ENCODE measurements around the gene TMEM179. TPM values are rescaled to one million over a fixed set of nuclear protein-coding genes. Genes with fewer than 3 reads are reported as not detected.

Gene TMEM179
- total RNA-seq, 1 donor from 2014 or later = not detected

- Histone ChIP-seq H3K4me1 (no peaks in the 10 kb centered on the region), H3K27ac (no peak overlapping the region), H3K27me3 (peaks cover 11% of the 10 kb centered on the region), H3K4me3 (no peak overlapping the region), H3K9me3 (no peaks in the 10 kb centered on the region), H3K36me3 (no peaks in the 10 kb centered on the region)
- DNase-seq = no peak
- TF ChIP-seq, protein P1, sequence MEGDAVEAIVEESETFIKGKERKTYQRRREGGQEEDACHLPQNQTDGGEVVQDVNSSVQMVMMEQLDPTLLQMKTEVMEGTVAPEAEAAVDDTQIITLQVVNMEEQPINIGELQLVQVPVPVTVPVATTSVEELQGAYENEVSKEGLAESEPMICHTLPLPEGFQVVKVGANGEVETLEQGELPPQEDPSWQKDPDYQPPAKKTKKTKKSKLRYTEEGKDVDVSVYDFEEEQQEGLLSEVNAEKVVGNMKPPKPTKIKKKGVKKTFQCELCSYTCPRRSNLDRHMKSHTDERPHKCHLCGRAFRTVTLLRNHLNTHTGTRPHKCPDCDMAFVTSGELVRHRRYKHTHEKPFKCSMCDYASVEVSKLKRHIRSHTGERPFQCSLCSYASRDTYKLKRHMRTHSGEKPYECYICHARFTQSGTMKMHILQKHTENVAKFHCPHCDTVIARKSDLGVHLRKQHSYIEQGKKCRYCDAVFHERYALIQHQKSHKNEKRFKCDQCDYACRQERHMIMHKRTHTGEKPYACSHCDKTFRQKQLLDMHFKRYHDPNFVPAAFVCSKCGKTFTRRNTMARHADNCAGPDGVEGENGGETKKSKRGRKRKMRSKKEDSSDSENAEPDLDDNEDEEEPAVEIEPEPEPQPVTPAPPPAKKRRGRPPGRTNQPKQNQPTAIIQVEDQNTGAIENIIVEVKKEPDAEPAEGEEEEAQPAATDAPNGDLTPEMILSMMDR (IDR thresholded peaks at IDR 0.05) = no peak
- intact Hi-C loops (cut with DNase I) = no loop called here
- ATAC-seq = no peak
These were observed 30.0 kb downstream of the TMEM179 start for GRCh38 chr14:104574536-104574935.

GRCh38 chr14:104573930-104574329, 30.6 kb downstream of the TMEM179 start:
- no peak for DNase-seq
- TF ChIP-seq, protein P1 (IDR thresholded peaks at IDR 0.05) = no peak
- H3K4me1 ChIP-seq = no peaks in the 10 kb centered on the region
- no peak overlapping the region for H3K27ac ChIP-seq
- H3K4me3 ChIP-seq = no peak overlapping the region
- ATAC-seq = no peak
- no peaks in the 10 kb centered on the region for H3K36me3 ChIP-seq
- no peaks in the 10 kb centered on the region for H3K9me3 ChIP-seq
- H3K27me3 ChIP-seq = peaks cover 11% of the 10 kb centered on the region
- intact Hi-C loops (cut with DNase I) = no loop called here

DNA sequence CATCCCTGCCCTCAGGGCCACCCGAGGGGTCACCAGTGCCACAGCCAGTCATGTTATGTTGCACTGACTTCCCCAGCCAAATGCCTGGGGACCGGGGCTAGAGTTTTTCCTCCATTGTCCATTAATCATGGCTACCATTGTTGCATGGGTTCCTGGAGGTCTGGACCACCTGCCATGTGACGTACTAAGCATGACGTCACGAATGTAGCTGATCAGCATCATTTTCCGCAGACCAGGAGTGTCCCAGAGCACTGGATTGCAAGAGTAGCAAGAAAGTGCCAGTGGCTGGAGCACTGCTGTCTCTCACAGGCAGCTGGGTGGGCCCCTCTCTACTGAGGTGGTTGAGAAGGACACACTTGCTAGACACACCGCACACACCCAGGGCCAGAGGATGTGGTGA, 31.9 kb downstream of the TMEM179 start:
- Histone ChIP-seq H3K27me3 (peaks cover 11% of the 10 kb centered on the region), H3K27ac (no peak overlapping the region), H3K4me1 (no peaks in the 10 kb centered on the region), H3K4me3 (no peak overlapping the region), H3K9me3 (no peaks in the 10 kb centered on the region), H3K36me3 (no peaks in the 10 kb centered on the region)
- intact Hi-C loops (cut with DNase I) = no loop called here
- no peak for ATAC-seq
- DNase-seq = no peak
- TF ChIP-seq, protein P1 (IDR thresholded peaks at IDR 0.05) = no peak

GRCh38 chr14:104572024-104572626, 32.4 kb downstream of the TMEM179 start:
- H3K27ac ChIP-seq = no peak overlapping the region
- no peaks in the 10 kb centered on the region for H3K9me3 ChIP-seq
- DNase-seq (no peak), ATAC-seq (no peak)
- intact Hi-C loops (cut with DNase I) = no loop called here
- H3K36me3 ChIP-seq = no peaks in the 10 kb centered on the region
- TF ChIP-seq, protein P1 (IDR thresholded peaks at IDR 0.05) = no peak
- no peak overlapping the region for H3K4me3 ChIP-seq
- peaks cover 16% of the 10 kb centered on the region for H3K27me3 ChIP-seq
- H3K4me1 ChIP-seq = no peaks in the 10 kb centered on the region

DNA sequence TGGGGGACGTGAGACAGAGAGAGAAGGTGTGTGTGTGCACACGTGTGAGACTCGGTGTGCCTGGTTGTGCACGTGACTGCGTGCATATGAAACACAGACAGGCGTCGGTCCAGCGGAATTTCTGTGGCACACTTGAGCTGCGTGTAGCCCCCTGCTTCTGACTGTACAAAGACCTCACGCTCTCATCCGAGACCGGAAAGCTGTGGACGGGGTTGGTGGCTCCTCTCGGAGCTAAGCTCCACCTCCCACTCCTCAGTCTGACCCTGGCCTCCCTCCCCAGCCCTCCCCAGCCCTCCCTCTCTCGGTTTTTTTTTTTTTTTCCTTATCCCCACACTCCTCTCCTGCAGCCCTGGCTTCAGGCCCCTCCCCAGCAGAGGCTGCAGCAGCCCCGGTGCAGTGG, 33.3 kb downstream of the TMEM179 start:
- no peaks in the 10 kb centered on the region for H3K36me3 ChIP-seq
- no peak for ATAC-seq
- intact Hi-C loops (cut with DNase I) = no loop called here
- H3K4me3 ChIP-seq = no peak overlapping the region
- H3K27ac ChIP-seq = no peak overlapping the region
- no peaks in the 10 kb centered on the region for H3K4me1 ChIP-seq
- no peak for DNase-seq
- peaks cover 17% of the 10 kb centered on the region for H3K27me3 ChIP-seq
- TF ChIP-seq, protein P1 (IDR thresholded peaks at IDR 0.05) = no peak
- no peaks in the 10 kb centered on the region for H3K9me3 ChIP-seq

DNA sequence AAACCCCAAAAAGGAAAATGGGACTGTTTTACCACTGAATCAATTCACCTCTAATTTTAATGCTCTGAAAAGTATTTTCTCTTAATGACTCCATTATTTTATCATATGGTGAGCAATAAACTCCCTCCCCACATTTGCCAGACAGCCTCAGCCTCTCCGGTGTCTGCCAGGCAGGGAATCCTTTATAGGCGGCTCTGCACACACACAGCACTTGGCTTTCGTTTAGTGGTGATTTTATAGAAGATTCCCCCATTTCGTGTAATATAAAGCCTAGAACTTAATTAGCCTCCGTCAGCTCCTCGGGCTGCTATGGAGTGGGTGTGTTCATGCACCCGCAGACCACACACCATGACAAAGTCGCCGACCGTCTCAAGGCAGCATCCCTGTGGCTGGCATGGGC, 35.1 kb downstream of the TMEM179 start:
- ATAC-seq (no peak), DNase-seq (no peak)
- H3K27me3 ChIP-seq = peaks cover 35% of the 10 kb centered on the region
- H3K4me1 ChIP-seq = no peaks in the 10 kb centered on the region
- H3K9me3 ChIP-seq = no peaks in the 10 kb centered on the region
- no peak overlapping the region for H3K4me3 ChIP-seq
- H3K36me3 ChIP-seq = no peaks in the 10 kb centered on the region
- no peak overlapping the region for H3K27ac ChIP-seq
- intact Hi-C loops (cut with DNase I) = loop anchor here (10.0 kb wide), 1 partner anchor 435 kb away; the partner anchor contains the start of gene KIF26A
- TF ChIP-seq, protein P1 (IDR thresholded peaks at IDR 0.05) = no peak

All from upper lobe of right lung (tissue), 1 donor.